Left lobe of liver (tissue), 2 donors: ENCODE results near the gene PSPN. TPM values are rescaled to one million over a fixed set of nuclear protein-coding genes. Genes with fewer than 3 reads are reported as not detected.
A peak's percentile ranks its signal among the peaks of the same experiment; 100 is the strongest.
"Not testable (repeated sequence)": the region's sequence is repeated elsewhere in the genome, so short reads cannot be mapped to it uniquely, and the experiment has no call there.

Experiments used
- ATAC-seq: fragments of 200-7000 bp; cut with Tn5 transposase; one replicate; pipeline ENCODE4 v1.9.1; 2020; ENCODE audit warnings: mild to moderate bottlenecking, moderate library complexity
- DNase-seq: peaks from one replicate; pipeline ENCODE4 v3.0.0-alpha.2; 2020; ENCODE audit warnings: low spot score
- total RNA-seq: library from RNA; stranded (reverse); gene quantifications from one replicate; pipeline ENCODE4 v1.2.1, GENCODE V29; 2021
- donor health status: DM: no; HTN: no; CAD: no; lungs with moderate emphysema.
- donor health status: DM: no; HTN: yes; CAD: no.

PSPN gene
- total RNA-seq, 1 donor from 2014 or later = 1.3 TPM

GRCh38 chr19:6406401-6406800, 30.7 kb upstream of the PSPN start:
- no peak for ATAC-seq
- DNase-seq = no peak

DNA sequence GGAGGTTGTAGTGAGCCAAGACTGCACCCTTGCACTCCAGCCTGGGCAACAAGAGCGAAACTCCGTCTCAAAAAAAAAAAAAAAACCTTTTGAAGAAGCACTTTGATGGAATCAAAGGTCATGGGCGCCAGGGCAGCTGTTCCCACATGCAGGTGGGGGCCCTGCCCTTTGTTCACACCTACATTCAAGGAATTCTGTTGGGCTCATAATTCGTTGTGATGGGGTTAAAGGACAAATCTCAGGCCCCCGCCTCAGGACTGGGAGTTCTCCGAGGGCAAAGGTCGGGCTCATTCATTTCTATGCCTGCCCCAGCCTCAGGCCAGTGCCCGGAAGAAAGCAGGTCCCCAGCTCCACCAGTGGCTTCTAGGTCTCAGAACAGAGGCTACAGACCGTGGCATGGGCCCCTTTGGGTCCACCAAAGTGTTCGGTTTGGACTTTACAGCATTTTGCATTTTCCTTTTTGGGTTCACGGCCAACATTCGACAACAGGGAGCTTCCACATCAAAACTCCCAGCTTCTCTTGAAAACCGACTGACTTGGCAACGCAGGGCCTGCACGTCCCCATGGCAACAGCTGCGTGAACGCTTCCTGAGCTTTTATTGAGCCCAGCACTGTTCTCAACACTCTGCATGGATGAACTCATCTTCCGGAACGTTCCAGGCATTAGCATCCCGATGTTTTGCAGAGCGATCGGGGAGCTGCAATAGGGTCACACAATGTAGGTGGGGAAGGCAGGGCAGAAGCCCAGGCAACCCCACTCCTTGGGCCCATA, 27.3 kb upstream of the PSPN start:
- no peak for DNase-seq
- peak; percentile 18 for ATAC-seq

GRCh38 chr19:6402058-6402457, 26.3 kb upstream of the PSPN start:
- ATAC-seq (no peak), DNase-seq (no peak)

GRCh38 chr19:6400062-6400944, 24.6 kb upstream of the PSPN start:
- not testable (repeated sequence) for ATAC-seq, DNase-seq

DNA sequence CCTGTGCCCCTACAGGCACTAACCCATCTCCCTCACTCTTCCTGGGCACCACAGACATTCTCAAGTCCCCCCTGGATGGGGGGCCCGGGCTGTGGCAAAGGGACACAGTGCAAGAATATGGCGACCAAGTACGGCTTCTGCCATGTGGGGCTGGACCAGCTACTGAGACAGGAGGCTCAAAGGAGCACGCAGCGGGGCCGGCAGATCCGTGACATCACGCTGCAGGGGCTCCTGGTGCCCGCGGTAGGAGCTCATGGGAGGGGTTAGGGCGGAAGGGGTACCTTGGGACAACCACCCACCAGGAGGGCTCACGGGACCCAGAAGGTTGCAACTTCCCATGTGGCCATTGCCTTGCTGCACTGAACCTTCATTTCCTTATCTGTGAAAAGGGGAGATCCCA, 20.6 kb upstream of the PSPN start:
- ATAC-seq (no peak), DNase-seq (no peak)

GRCh38 chr19:6394831-6395230, 19.1 kb upstream of the PSPN start:
- DNase-seq (no peak), ATAC-seq (no peak)

- DNase-seq = no peak
Observed at GRCh38 chr19:6393983-6394412, 18.3 kb upstream of the PSPN start.

GRCh38 chr19:6393074-6393982, 17.6 kb upstream of the PSPN start, which contains the start of gene GTF2F1:
Gene GTF2F1 (minus strand): TSS chr19:6393164. CDS start chr19:6392995, 169 bp downstream.
- ATAC-seq (peak; percentile 94), DNase-seq (peak; percentile 89)

More at GRCh38 chr19:6393983-6394412, 18.3 kb upstream of the PSPN start:
- ATAC-seq = no peak

GRCh38 chr19:6392221-6393073, 16.7 kb upstream of the PSPN start:
- DNase-seq = no peak
- ATAC-seq = no peak

GRCh38 chr19:6387372-6387771, 11.6 kb upstream of the PSPN start:
- no peak for DNase-seq
- no peak for ATAC-seq

DNA sequence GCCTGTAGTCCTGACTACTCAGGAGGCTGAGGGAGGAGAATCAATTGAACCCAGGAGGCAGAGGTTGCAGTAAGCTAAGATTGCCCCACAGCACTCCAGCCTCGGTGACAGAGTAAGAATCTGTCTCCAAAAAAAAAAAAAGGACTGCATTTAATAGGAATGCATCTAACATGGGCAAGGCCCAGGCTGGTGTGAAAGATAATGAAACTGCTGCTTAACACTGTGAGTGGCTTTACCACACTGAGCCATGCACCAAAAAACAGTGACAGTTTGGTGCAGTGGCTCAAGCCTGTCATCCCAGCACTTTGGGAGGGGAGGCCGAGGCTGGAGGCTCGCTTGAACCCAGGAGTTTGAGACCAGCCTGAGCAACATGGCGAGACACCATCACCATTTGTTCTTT, 8.6 kb upstream of the PSPN start:
- ATAC-seq = no peak
- no peak for DNase-seq

GRCh38 chr19:6383188-6383587, 7.5 kb upstream of the PSPN start:
- DNase-seq = no peak
- ATAC-seq = no peak

DNA sequence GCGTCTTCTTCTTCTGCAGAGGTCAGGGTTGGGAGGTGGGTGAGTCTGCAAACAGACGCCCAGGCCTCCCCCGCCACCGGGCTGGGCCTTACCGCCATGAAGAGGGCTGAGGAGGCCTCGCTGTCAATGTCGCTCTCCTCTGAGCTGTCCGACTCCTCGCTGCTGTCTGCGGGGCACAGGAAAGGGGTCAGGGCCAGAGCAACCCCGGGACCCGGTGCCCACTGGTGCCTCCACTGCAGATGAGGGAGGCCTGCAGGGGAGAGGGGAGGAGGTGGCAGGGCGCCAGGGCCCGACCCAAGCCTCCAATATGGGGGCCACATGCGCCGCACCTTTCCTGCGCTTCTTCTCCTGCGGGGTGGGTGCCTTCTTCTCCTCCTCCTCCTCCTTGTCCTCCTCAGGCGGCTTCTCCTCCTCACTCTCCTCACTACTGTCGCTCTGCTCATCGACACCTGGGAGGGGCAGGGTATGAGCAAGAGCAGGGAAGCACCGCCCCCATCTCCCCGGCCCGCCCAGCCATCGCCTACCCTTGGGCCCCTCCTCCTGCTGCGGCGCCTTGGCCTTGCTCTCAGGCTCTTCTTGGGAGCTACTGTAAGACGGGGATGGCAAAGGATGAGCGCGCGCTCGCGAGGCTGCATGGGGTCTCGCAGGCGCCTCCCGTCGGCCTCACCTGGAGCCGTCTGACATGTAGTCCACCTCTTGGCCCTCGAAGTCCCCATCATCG, 5.5 kb upstream of the PSPN start:
- ATAC-seq (no peak), DNase-seq (no peak)

DNA sequence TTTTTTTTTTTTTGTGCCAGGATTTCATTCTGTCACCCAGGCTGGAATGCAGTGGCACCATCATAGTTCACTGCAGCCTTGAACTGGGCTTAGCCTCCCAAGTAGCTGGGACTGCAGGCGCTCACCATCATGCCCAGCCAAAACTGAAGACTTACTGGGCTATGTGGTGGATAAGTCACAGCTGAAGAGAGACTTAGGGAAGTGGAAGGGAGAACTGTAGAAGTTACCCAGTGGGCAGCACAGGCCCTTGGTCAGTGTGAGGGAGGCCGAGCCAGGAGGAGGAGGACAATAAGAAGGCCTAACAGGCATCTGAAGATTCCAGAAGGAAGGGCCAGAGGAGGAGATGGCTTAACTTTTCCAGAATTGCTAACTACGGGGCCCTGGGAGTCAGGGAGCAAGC, 4.0 kb upstream of the PSPN start:
- ATAC-seq (no peak), DNase-seq (no peak)

GRCh38 chr19:6378486-6378885, 2.8 kb upstream of the PSPN start:
- DNase-seq = no peak
- ATAC-seq = no peak

- no peak for DNase-seq
- no peak for ATAC-seq
Observed at GRCh38 chr19:6378041-6378440, 2.3 kb upstream of the PSPN start.

- no peak for ATAC-seq
- DNase-seq = no peak
Observed at GRCh38 chr19:6376512-6377190, 918 bp upstream of the PSPN start.

DNA sequence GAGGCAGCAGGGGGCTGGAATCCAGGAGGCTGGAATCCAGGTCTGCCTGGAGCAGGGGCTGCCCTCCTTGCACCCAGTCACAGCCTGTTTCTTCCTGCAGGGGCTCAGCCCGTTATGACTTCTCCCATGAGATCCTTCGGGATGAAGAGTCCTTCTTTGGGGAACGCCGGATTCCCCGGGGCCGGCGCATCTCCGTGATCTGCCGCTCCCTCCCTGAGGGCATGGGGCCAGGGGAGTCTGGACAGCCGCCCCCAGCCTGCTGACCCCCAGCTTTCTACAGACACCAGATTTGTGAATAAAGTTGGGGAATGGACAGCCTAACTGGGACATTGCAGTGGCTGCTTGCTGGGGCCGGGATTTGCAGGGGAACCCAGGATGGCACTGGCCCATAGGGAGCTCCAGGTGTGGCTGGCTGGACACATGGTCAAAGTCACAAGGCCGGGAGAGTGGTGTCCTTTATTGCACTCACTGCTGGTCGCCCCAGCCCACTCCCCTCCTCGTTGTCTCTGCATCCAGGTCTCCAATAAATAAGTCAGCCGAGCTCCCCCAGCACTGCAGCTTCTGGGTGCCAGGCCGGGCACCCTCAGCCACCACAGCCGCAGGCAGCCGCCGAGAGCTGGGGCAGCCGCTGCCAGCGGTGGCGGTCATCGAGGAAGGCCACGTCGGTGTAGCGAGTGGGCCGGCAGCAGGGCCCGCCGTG, 872 bp downstream of the PSPN start:
- DNase-seq (no peak), ATAC-seq (no peak)
